ENCODE data around the gene POC1A.

- TF ChIP-seq FOXM1 (IDR thresholded peaks at IDR 0.05; ENCODE audit: borderline replicate concordance) = no peak
- no peak for TF ChIP-seq NFRKB (IDR thresholded peaks at IDR 0.05)
- TF ChIP-seq HDGF (IDR thresholded peaks at IDR 0.05; ENCODE audit: borderline replicate concordance) = no peak
- no peak for TF ChIP-seq BHLHE40 (IDR thresholded peaks at IDR 0.05; ENCODE audit: borderline replicate concordance)
- no peak for TF ChIP-seq TARDBP (IDR thresholded peaks at IDR 0.05)
- no peak for TF ChIP-seq FOXK2 (IDR thresholded peaks at IDR 0.05)
- TF ChIP-seq SP1 (IDR thresholded peaks at IDR 0.05) = no peak
- no peak for TF ChIP-seq SUZ12 (IDR thresholded peaks at IDR 0.05)
- TF ChIP-seq L3MBTL2 (conservative IDR thresholded peaks at IDR 0.05) = no peak
- no peak for TF ChIP-seq ELF4 (IDR thresholded peaks at IDR 0.05)
- no peak for TF ChIP-seq LEF1 (IDR thresholded peaks at IDR 0.05; ENCODE audit: borderline replicate concordance)
- TF ChIP-seq PKNOX1 (IDR thresholded peaks at IDR 0.05) = no peak
- no peak for TF ChIP-seq CTBP1 (IDR thresholded peaks at IDR 0.05; ENCODE audit: borderline replicate concordance)
These were observed 8.1 kb upstream of the POC1A start for GRCh38 chr3:52162250-52162872.

Data from HEK293T (cell line).